NCI-H1436 (cell line): ENCODE data around the gene GRIN2A.

Source experiments
- DNase-seq: peaks from one replicate; lab custom pipeline; 2025; lab: John Stamatoyannopoulos, UW

GRIN2A gene

GRCh38 chr16:10085078-10085798 is 97.0 kb downstream of the GRIN2A start:
- DNase-seq: no peak

GRCh38 chr16:10083301-10083700 is 98.9 kb downstream of the GRIN2A start:
- no peak for DNase-seq

- no peak for DNase-seq
Measured at GRCh38 chr16:10081201-10081940, 100.9 kb downstream of the GRIN2A start.

GRCh38 chr16:10080051-10080772 is 102.0 kb downstream of the GRIN2A start:
- no peak for DNase-seq

- DNase-seq: no peak
Measured at GRCh38 chr16:10078541-10078949, 103.7 kb downstream of the GRIN2A start.

GRCh38 chr16:10077861-10078260 is 104.4 kb downstream of the GRIN2A start:
- no peak for DNase-seq

GRCh38 chr16:10076037-10076436 is 106.2 kb downstream of the GRIN2A start:
- no peak for DNase-seq

GRCh38 chr16:10070591-10070990 is 111.6 kb downstream of the GRIN2A start:
- DNase-seq: no peak

- DNase-seq: no peak
Measured at GRCh38 chr16:10069374-10069773, 112.9 kb downstream of the GRIN2A start.

- no peak for DNase-seq
Measured at GRCh38 chr16:10067835-10068234, 114.4 kb downstream of the GRIN2A start.

GRCh38 chr16:10067406-10067805 is 114.8 kb downstream of the GRIN2A start:
- DNase-seq: no peak

- no peak for DNase-seq
Measured at GRCh38 chr16:10065019-10065418, 117.2 kb downstream of the GRIN2A start.

- no peak for DNase-seq
Measured at GRCh38 chr16:10048850-10049249, 133.4 kb downstream of the GRIN2A start.

- DNase-seq: no peak
Measured at GRCh38 chr16:10045947-10046346, 136.3 kb downstream of the GRIN2A start.

GRCh38 chr16:10045291-10045775 is 136.9 kb downstream of the GRIN2A start:
- no peak for DNase-seq

GRCh38 chr16:10040136-10041080 is 141.8 kb downstream of the GRIN2A start:
- no peak for DNase-seq

- DNase-seq: peak; percentile 10
Measured at GRCh38 chr16:10039220-10040096, 142.8 kb downstream of the GRIN2A start.

GRCh38 chr16:10037751-10038150 is 144.5 kb downstream of the GRIN2A start:
- DNase-seq: no peak

GRCh38 chr16:10036956-10037355 is 145.3 kb downstream of the GRIN2A start:
- DNase-seq: no peak

- no peak for DNase-seq
Measured at GRCh38 chr16:10033556-10033955, 148.7 kb downstream of the GRIN2A start.

GRCh38 chr16:10031955-10032354 is 150.3 kb downstream of the GRIN2A start:
- DNase-seq: no peak
